ENCODE measurements around the gene TTLL10. TPM values are rescaled to one million over a fixed set of nuclear protein-coding genes. Genes with fewer than 3 reads are reported as not detected.

Gene TTLL10
- total and polyA plus RNA-seq, 2 of the 4 experiments (the other 2 are of a cell fraction): not detected

DNA sequence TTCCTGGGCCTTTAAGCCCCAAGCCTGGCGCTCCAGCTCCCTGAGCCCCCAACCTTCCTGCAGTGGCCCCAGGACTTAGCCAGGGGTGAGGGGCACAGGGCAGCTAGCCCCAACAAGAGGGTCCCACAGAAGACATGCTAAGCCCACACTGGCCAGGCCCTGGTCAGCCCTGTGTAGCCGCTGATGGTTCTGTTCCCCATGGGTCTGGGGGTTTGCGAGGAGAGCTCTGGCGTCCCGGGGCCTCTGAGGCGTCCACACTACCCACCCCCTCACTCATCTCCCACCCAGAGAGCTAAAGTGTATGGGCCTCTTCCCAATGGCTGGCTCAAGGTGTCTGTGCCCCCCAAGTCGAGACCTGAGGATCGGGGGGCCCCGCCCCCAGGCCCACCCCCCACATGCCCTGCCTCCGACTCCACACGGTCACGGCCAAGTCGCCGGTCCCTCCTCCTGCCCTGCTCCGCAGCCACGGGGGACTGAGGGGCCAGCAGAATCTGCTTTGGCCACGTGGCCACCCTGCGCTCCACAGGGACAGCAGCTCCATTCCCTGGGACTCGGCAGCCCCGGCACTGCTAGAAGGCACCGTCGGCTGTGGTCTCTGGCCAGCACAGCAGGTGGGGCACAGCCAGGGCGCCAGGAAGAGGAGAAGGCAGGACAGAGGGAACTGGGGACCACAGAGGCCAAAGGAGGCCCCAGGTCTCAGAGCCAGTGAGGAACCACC lies 24.9 kb downstream of the TTLL10 start:
- H3K4me3 ChIP-seq (ENCODE audit: insufficient read depth, low read depth, low read length): no peak overlapping the region
- H3K14ac ChIP-seq (replicated peaks; ENCODE audit: low read depth, low read length): no peak overlapping the region
- no peak overlapping the region for H2BK120ac ChIP-seq (ENCODE audit: low read depth, low read length)
- H4K5ac ChIP-seq (ENCODE audit: low read depth, low read length): no peak overlapping the region
- ChIA-PET POLR2A (ENCODE audit: unreplicated experiment) (no interaction called here), CTCF (no interaction called here)
- H3K9ac ChIP-seq (ENCODE audit: low read depth, low read length): no peak overlapping the region
- intact Hi-C loops (cut with micrococcal nuclease): no loop called here
- H2AFZ ChIP-seq (replicated peaks; ENCODE audit: low read length, poor library complexity): no peak overlapping the region
- BruUV-seq (replicated peaks): no TSS peak
- no peaks in the 10 kb centered on the region for H3K36me3 ChIP-seq (ENCODE audit: control insufficient read depth, insufficient read depth, low read length)
- TF ChIP-seq MXI1 (IDR thresholded peaks at IDR 0.05; ENCODE audit: borderline replicate concordance, low read depth, low read length) (no peak), BHLHE40 (IDR thresholded peaks at IDR 0.05; ENCODE audit: low read depth, low read length) (no peak), RFX5 (IDR thresholded peaks at IDR 0.05; ENCODE audit: low read depth, low read length) (no peak), SMC3 (IDR thresholded peaks at IDR 0.05; ENCODE audit: low read depth, low read length) (no peak), MAFK (IDR thresholded peaks at IDR 0.05; ENCODE audit: low read depth, low read length) (no peak), FOS (IDR thresholded peaks at IDR 0.05; ENCODE audit: low read depth, low read length) (no peak), RAD21 (IDR thresholded peaks at IDR 0.05; ENCODE audit: low read length) (no peak), CHD1 (IDR thresholded peaks at IDR 0.05; ENCODE audit: low read depth, low read length) (no peak), POLR2A (IDR thresholded peaks at IDR 0.05; ENCODE audit: low read depth, low read length) (no peak)
- TF ChIP-seq, protein P1, sequence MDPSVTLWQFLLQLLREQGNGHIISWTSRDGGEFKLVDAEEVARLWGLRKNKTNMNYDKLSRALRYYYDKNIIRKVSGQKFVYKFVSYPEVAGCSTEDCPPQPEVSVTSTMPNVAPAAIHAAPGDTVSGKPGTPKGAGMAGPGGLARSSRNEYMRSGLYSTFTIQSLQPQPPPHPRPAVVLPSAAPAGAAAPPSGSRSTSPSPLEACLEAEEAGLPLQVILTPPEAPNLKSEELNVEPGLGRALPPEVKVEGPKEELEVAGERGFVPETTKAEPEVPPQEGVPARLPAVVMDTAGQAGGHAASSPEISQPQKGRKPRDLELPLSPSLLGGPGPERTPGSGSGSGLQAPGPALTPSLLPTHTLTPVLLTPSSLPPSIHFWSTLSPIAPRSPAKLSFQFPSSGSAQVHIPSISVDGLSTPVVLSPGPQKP (IDR thresholded peaks at IDR 0.05; ENCODE audit: borderline replicate concordance, low read depth, low read length): no peak
- TF ChIP-seq, protein P2, sequence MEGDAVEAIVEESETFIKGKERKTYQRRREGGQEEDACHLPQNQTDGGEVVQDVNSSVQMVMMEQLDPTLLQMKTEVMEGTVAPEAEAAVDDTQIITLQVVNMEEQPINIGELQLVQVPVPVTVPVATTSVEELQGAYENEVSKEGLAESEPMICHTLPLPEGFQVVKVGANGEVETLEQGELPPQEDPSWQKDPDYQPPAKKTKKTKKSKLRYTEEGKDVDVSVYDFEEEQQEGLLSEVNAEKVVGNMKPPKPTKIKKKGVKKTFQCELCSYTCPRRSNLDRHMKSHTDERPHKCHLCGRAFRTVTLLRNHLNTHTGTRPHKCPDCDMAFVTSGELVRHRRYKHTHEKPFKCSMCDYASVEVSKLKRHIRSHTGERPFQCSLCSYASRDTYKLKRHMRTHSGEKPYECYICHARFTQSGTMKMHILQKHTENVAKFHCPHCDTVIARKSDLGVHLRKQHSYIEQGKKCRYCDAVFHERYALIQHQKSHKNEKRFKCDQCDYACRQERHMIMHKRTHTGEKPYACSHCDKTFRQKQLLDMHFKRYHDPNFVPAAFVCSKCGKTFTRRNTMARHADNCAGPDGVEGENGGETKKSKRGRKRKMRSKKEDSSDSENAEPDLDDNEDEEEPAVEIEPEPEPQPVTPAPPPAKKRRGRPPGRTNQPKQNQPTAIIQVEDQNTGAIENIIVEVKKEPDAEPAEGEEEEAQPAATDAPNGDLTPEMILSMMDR (conservative IDR thresholded peaks at IDR 0.05; ENCODE audit: low read depth, low read length): no peak
- H3K4me2 ChIP-seq (ENCODE audit: low read depth, low read length): no peak overlapping the region
- H3K9me3 ChIP-seq (ENCODE audit: control insufficient read depth, insufficient read depth, low read length): peaks cover 11% of the 10 kb centered on the region
- H3K4me1 ChIP-seq (ENCODE audit: control insufficient read depth, insufficient read depth, low read length): no peaks in the 10 kb centered on the region
- no peaks in the 10 kb centered on the region for H4K20me1 ChIP-seq (ENCODE audit: insufficient read depth, low read length)
- no peak overlapping the region for H3K23ac ChIP-seq (ENCODE audit: low read depth, low read length)
- no peak overlapping the region; the same call in 1 of the 2 replicates for H2AK5ac ChIP-seq (ENCODE audit: low read depth, low read length)
- ATAC-seq (ENCODE audit: low read depth): no peak
- 85% methylated on average over 5 of the region's 23 CpGs; no CpG with 5 or more reads in 1 of the 2 experiments for WGBS, 2 experiments (ENCODE audit: extremely low coverage in 2 of 2, insufficient read length in 1 of 2)
- H3K79me1 ChIP-seq (ENCODE audit: low read depth in 1 of 2, low read length in 2 of 2): no peaks in the 10 kb centered on the region
- H3K56ac ChIP-seq (ENCODE audit: extremely low read depth, insufficient read depth, low read length): no peak overlapping the region
- H2BK15ac ChIP-seq (ENCODE audit: low read depth, low read length): no peak overlapping the region
- dilution Hi-C loops (cut with HindIII; ENCODE audit: low sequenced_read_pairs, unreplicated experiment): no loop called here
- H3K27ac ChIP-seq (ENCODE audit: insufficient read depth, low read length): no peak overlapping the region
- no peak overlapping the region for H3K18ac ChIP-seq (ENCODE audit: low read depth, low read length)
- H2AK9ac ChIP-seq (replicated peaks; ENCODE audit: low read depth, low read length, poor library complexity): no peak overlapping the region
- no peak overlapping the region for H2BK5ac ChIP-seq (ENCODE audit: low read depth, low read length, poor library complexity, severe bottlenecking)
- H3K9me1 ChIP-seq (ENCODE audit: insufficient read depth, low read length): no peaks in the 10 kb centered on the region
- no peak overlapping the region for H3K4ac ChIP-seq (ENCODE audit: low read depth, low read length)
- H3K27me3 ChIP-seq (ENCODE audit: control insufficient read depth, insufficient read depth, low read length): no peaks in the 10 kb centered on the region; the same call in 1 of the 2 replicates
- DNase-seq: no peak
- H2BK20ac ChIP-seq (ENCODE audit: low read depth, low read length): no peak overlapping the region
- H4K8ac ChIP-seq (ENCODE audit: low read depth in 2 of 2, low read length in 2 of 2): no peak overlapping the region
- in situ Hi-C loops (cut with MboI; ENCODE audit: low sequenced_read_pairs): no loop called here
- no peak overlapping the region for H4K91ac ChIP-seq (ENCODE audit: insufficient read depth, low read depth, low read length)
